Measurements from ENCODE around the gene RASIP1.

The RASIP1 gene

DNA sequence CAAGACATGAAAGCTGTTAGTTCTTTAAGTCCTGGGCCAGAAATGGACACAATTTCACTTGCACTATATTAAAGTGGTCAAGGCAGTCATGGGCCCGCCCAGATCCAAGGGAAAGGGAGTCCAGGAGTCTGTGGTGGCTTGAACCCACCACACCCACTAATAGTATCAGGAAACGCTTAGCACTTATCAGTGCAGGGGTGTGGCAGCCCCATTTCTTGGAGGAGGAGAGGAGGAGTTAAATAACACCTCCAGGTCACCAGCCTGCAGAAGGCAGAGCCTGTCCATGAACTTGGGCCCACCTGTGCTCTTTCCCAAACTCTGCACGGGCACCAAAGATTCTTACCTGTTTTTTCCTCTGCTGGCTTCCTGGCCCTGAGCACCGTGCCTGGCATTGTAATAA, 62.2 kb downstream of the RASIP1 start:
- in situ Hi-C loops (cut with HindIII; ENCODE audit: low sequenced_read_pairs) = no loop called here

GRCh38 chr19:48676887-48677286, 63.5 kb downstream of the RASIP1 start:
- in situ Hi-C loops (cut with HindIII; ENCODE audit: low sequenced_read_pairs) = no loop called here

GRCh38 chr19:48676487-48676886, 63.9 kb downstream of the RASIP1 start:
- in situ Hi-C loops (cut with HindIII; ENCODE audit: low sequenced_read_pairs) = no loop called here

GRCh38 chr19:48674921-48675824, 65.2 kb downstream of the RASIP1 start:
- in situ Hi-C loops (cut with HindIII; ENCODE audit: low sequenced_read_pairs) = no loop called here

GRCh38 chr19:48674216-48674809, 66.1 kb downstream of the RASIP1 start:
- in situ Hi-C loops (cut with HindIII; ENCODE audit: low sequenced_read_pairs) = no loop called here

- in situ Hi-C loops (cut with HindIII; ENCODE audit: low sequenced_read_pairs) = no loop called here
Observed at GRCh38 chr19:48673436-48674100, 66.8 kb downstream of the RASIP1 start.

GRCh38 chr19:48672994-48673393, 67.4 kb downstream of the RASIP1 start, which contains the start of gene NTN5:
TSS of gene NTN5 (minus strand) at chr19:48673017. CDS start at chr19:48670986, 2,031 bp downstream.
- in situ Hi-C loops (cut with HindIII; ENCODE audit: low sequenced_read_pairs) = no loop called here

GRCh38 chr19:48671446-48671995, 68.9 kb downstream of the RASIP1 start:
- in situ Hi-C loops (cut with HindIII; ENCODE audit: low sequenced_read_pairs) = no loop called here

DNA sequence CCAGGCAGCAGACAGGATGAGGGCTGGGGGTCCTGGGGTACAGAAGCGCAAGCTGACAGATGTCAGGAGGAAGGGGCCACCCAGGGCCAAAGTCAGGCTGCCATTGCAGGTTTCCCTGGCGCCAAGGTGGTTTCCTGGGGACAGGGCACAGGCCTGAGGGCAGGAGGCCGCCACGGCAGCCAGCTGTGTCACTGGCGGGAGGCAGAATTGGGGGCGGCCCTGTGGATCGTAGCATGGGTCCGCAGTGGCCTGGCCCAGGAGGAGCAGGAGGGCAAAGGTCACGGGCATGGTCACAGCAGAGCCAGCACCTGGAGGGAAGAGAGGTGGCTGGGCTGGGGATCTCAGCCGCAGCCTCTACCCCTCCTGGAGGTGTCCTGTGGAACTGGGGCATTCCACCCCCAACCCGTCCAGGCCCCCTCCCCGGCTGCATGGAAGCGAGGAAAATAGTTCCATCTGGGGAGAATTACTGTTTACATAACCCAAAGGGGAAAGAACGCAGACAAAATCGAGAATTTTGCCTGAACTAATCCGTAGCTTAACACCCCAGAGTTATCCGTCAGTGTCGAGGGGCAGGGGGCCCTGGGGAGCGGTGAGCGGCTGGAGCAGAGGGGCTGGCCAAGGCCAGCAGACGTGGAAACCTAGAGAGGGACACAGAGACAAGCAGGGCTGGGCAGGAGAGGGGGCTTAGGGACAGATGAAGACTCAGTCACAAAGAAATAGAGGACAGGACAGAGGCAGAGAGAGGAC, 69.5 kb downstream of the RASIP1 start:
- in situ Hi-C loops (cut with HindIII; ENCODE audit: low sequenced_read_pairs) = no loop called here

All from DLD1 (cell line).